K562 (cell line): ENCODE measurements around the gene NAA38. TPM values are rescaled to one million over a fixed set of nuclear protein-coding genes. Genes with fewer than 3 reads are reported as not detected.

Source experiments
- ARID1B ChIP-seq: fragments of 450-650 bp; IDR thresholded peaks from 2 replicates; pipeline ENCODE4 v1.6.1; 2016; ENCODE audit warnings: antibody characterized with exemption, mild to moderate bottlenecking, inconsistent platforms
- BHLHE40 ChIP-seq: IDR thresholded peaks from 2 replicates; pipeline ENCODE4 v1.6.1; 2011; ENCODE audit warnings: low read length, improper control_type of control experiment
- CBFA2T3 ChIP-seq: fragments of 450-650 bp; IDR thresholded peaks from 2 replicates; pipeline ENCODE4 v1.6.1; 2017
- CBFB ChIP-seq: sonication (generic); formaldehyde crosslinking; IDR thresholded peaks from 2 replicates; pipeline ENCODE4 v1.4.0; 2020; ENCODE audit warnings: mild to moderate bottlenecking, missing genetic modification reagents
- EWSR1 ChIP-seq: fragments of 450-650 bp; IDR thresholded peaks from 2 replicates; pipeline ENCODE4 v1.6.1; 2018; ENCODE audit warnings: borderline replicate concordance, mild to moderate bottlenecking, low read depth, moderate library complexity; ENCODE audit not compliant: partially characterized antibody
- FOXJ2 ChIP-seq: fragments of 200-800 bp; sonication (Bioruptor generic); IDR thresholded peaks from 2 replicates; pipeline ENCODE4 v1.6.1; 2016; ENCODE audit warnings: missing genetic modification characterization, missing compliant biosample characterization
- FOXK1 ChIP-seq: sonication (generic); formaldehyde crosslinking; IDR thresholded peaks from 2 replicates; pipeline ENCODE4 v1.8.0; 2022; ENCODE audit warnings: missing genetic modification reagents, mild to moderate bottlenecking, borderline replicate concordance
- FOXK2 ChIP-seq, 2 experiments: fragments of 450-650 bp; IDR thresholded peaks in 1 of 2; conservative IDR thresholded peaks in 1 of 2; 2 replicates each; pipeline ENCODE4 v1.6.1; 2016; ENCODE audit warnings: low read depth in 2 of 2, mild to moderate bottlenecking in 1 of 2
- GATA2 ChIP-seq: sonication (generic); formaldehyde crosslinking; IDR thresholded peaks from 2 replicates; pipeline ENCODE4 v1.4.0; 2020; ENCODE audit warnings: mild to moderate bottlenecking, missing genetic modification reagents
- HCFC1 ChIP-seq: IDR thresholded peaks from 2 replicates; pipeline ENCODE4 v1.6.1; 2012; ENCODE audit warnings: low read depth, low read length, improper control_type of control experiment
- HIVEP1 ChIP-seq: fragments of 250-450 bp; sonication (Bioruptor Pico); IDR thresholded peaks from 2 replicates; pipeline ENCODE4 v1.4.0; 2020; ENCODE audit warnings: mild to moderate bottlenecking
- RAD21 ChIP-seq, 2 experiments: fragments of 250-450 bp in 1 of 2; fragments of 450-650 bp in 1 of 2; sonication (Bioruptor Pico) in 1 of 2; formaldehyde crosslinking in 1 of 2; IDR thresholded peaks in 1 of 2; conservative IDR thresholded peaks in 1 of 2; 2 replicates each; pipeline versions ENCODE4 v1.4.0 to v1.8.0; 2020 to 2022; ENCODE audit warnings: mild to moderate bottlenecking in 2 of 2, moderate library complexity in 1 of 2
- RAD51 ChIP-seq: fragments of 450-650 bp; IDR thresholded peaks from 2 replicates; pipeline ENCODE4 v1.7.1; 2016; ENCODE audit warnings: low read depth, mild to moderate bottlenecking, borderline replicate concordance
- RBM15 ChIP-seq: fragments of 200-400 bp; formaldehyde crosslinking; IDR thresholded peaks from 2 replicates; pipeline ENCODE4 v1.6.1; 2018; ENCODE audit warnings: mild to moderate bottlenecking, low read length, moderate library complexity; ENCODE audit not compliant: insufficient read depth
- RCOR1 ChIP-seq, 2 experiments: IDR thresholded peaks; 2 replicates each; pipeline ENCODE4 v1.6.1; 2012; ENCODE audit warnings: low read depth in 2 of 2, low read length in 2 of 2, borderline replicate concordance in 1 of 2, improper control_type of control experiment in 1 of 2
- SAP30 ChIP-seq: fragments of 200-600 bp; sonication (generic); IDR thresholded peaks from 2 replicates; pipeline ENCODE4 v1.6.1; 2012; ENCODE audit warnings: borderline replicate concordance, low read depth, mild to moderate bottlenecking, moderate library complexity, low read length, control low read depth, inconsistent platforms; ENCODE audit not compliant: insufficient read depth, poor library complexity, severe bottlenecking
- SRSF9 ChIP-seq: fragments of 200-400 bp; formaldehyde crosslinking; IDR thresholded peaks from 2 replicates; pipeline ENCODE4 v1.6.1; 2017; ENCODE audit warnings: low read depth, low read length, borderline replicate concordance
- TAF9B ChIP-seq: fragments of 450-650 bp; IDR thresholded peaks from 2 replicates; pipeline ENCODE4 v1.6.1; 2018; ENCODE audit warnings: mild to moderate bottlenecking; ENCODE audit not compliant: partially characterized antibody
- TEAD4 ChIP-seq, 2 experiments: sonication (generic) in 1 of 2; formaldehyde crosslinking in 1 of 2; IDR thresholded peaks; 2 replicates each; pipeline versions ENCODE4 v1.6.1 to v1.8.0; 2012 to 2022; ENCODE audit warnings: borderline replicate concordance in 1 of 2, inconsistent platforms in 1 of 2, low read length in 1 of 2, mild to moderate bottlenecking in 1 of 2, missing genetic modification reagents in 1 of 2
- polyA plus RNA-seq, 8 experiments: library from polyadenylated mRNA; depleted of rRNA in 4 of 8; stranded (reverse) in 5 of 8; unstranded in 3 of 8; fragments of >200 nt; fragmentation: Nextera tagmentation in 2 of 8; fragmentation: Illumina TruSeq in 1 of 8; extraction: Ambion mirVana in 2 of 8; extraction: Trizol in 1 of 8; gene quantifications; 2 replicates each; pipeline versions ENCODE4 v1.2.1 to v1.2.3, GENCODE V29; 2011 to 2014; ENCODE audit warnings: inconsistent platforms in 1 of 8, missing spikeins in 1 of 8
- total RNA-seq, 7 experiments: library from RNA; depleted of rRNA in 6 of 7; stranded (reverse); fragments of >200 nt in 6 of 7; fragmentation: Illumina TruSeq in 2 of 7; extraction: Trizol in 2 of 7; gene quantifications; 2 replicates each; pipeline versions ENCODE4 v1.2.1 to v1.2.3, GENCODE V29; 2011 to 2021; ENCODE audit warnings: low replicate concordance in 1 of 7
- TF ChIP-seq, protein P1 (sequence below): sonication (generic); formaldehyde crosslinking; IDR thresholded peaks from 2 replicates; pipeline ENCODE4 v1.9.0; 2022; ENCODE audit warnings: mild to moderate bottlenecking, missing genetic modification reagents
- TF ChIP-seq, protein P2 (sequence below): fragments of 450-650 bp; formaldehyde crosslinking; IDR thresholded peaks from 2 replicates; pipeline ENCODE4 v1.4.0; 2022; ENCODE audit warnings: missing genetic modification characterization
- TF ChIP-seq, protein P3 (sequence below): fragments of 450-650 bp; IDR thresholded peaks from 2 replicates; pipeline ENCODE4 v1.6.1; 2016
- TF ChIP-seq, protein P4 (sequence below), 3 experiments: IDR thresholded peaks in 2 of 3; conservative IDR thresholded peaks in 1 of 3; 2 replicates each; pipeline ENCODE4 v1.5.1; 2011 to 2012; ENCODE audit warnings: low read length in 3 of 3, mild to moderate bottlenecking in 3 of 3, control low read depth in 2 of 3, improper control_type of control experiment in 1 of 3, inconsistent platforms in 1 of 3, low read depth in 1 of 3, mixed read lengths in 1 of 3, moderate library complexity in 1 of 3; ENCODE audit not compliant: insufficient read depth in 2 of 3

The NAA38 gene
- total and polyA plus RNA-seq, 9 of the 15 experiments (the other 6 are each of a cell fraction or from before 2014, with no cell fraction given) = 16.4 to 99.8 (median 57.3) TPM

DNA sequence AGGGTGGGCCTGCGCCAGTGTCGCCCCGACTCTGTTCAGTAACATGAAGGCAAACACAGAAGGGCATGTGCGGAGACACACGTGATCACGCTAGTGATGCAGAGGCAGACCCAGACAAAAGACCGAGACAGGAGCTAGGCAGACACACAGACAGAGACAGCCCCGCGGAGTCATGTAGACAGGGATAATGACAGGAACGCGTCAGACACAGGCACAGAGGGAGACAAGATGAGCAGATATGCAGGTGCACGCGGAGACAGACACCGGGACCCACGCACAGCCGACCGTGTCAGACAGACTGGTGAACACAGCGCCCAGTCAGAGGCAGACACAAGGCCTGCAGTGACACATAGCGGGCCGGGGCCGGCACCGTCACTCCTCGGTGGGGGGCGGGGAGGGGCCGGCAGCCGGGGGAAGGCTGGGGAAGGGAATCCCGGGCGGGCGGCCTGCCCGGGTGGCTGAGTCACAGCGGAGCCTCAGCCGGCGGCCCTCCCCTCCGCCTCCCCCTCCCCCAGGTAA is 15.9 kb downstream of the NAA38 start (continued):
- peak; percentile 27 for TF ChIP-seq SAP30
- no peak for TF ChIP-seq FOXK1 (CRISPR knock-in tag)
- TF ChIP-seq SRSF9 = no peak
- TF ChIP-seq HIVEP1 = no peak
- no peak for TF ChIP-seq HCFC1
- TF ChIP-seq, protein P1, sequence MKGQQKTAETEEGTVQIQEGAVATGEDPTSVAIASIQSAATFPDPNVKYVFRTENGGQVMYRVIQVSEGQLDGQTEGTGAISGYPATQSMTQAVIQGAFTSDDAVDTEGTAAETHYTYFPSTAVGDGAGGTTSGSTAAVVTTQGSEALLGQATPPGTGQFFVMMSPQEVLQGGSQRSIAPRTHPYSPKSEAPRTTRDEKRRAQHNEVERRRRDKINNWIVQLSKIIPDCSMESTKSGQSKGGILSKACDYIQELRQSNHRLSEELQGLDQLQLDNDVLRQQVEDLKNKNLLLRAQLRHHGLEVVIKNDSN (CRISPR knock-in tag) = peak; percentile 88
- TF ChIP-seq RBM15 = no peak
- TF ChIP-seq CBFA2T3 = peak; percentile 37
- peak in 1 of 2 experiments; percentile 43; a peak in 1 of 4 replicates for TF ChIP-seq RCOR1 (IDR thresholded peaks at IDR 0.05; ENCODE audit: borderline replicate concordance in 1 of 2, low read depth in 2 of 2, low read length in 2 of 2)
- TF ChIP-seq, protein P2, sequence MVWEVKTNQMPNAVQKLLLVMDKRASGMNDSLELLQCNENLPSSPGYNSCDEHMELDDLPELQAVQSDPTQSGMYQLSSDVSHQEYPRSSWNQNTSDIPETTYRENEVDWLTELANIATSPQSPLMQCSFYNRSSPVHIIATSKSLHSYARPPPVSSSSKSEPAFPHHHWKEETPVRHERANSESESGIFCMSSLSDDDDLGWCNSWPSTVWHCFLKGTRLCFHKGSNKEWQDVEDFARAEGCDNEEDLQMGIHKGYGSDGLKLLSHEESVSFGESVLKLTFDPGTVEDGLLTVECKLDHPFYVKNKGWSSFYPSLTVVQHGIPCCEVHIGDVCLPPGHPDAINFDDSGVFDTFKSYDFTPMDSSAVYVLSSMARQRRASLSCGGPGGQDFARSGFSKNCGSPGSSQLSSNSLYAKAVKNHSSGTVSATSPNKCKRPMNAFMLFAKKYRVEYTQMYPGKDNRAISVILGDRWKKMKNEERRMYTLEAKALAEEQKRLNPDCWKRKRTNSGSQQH (CRISPR knock-in tag) = 0 out of 2 replicates have a peak, but pooled peaks have one; percentile 10
- peak; percentile 66 for TF ChIP-seq RAD51
- peak; percentile 63 for TF ChIP-seq TAF9B
- no peak for TF ChIP-seq CBFB (CRISPR knock-in tag)
- TF ChIP-seq, protein P3, sequence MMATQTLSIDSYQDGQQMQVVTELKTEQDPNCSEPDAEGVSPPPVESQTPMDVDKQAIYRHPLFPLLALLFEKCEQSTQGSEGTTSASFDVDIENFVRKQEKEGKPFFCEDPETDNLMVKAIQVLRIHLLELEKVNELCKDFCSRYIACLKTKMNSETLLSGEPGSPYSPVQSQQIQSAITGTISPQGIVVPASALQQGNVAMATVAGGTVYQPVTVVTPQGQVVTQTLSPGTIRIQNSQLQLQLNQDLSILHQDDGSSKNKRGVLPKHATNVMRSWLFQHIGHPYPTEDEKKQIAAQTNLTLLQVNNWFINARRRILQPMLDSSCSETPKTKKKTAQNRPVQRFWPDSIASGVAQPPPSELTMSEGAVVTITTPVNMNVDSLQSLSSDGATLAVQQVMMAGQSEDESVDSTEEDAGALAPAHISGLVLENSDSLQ = peak; percentile 63
- TF ChIP-seq RAD21 (CRISPR knock-in tag; conservative IDR thresholded peaks at IDR 0.05 in 1 of 2, IDR thresholded peaks at IDR 0.05 in 1 of 2) = peak; percentile 29 to 43; a peak in 3 of 4 replicates
- TF ChIP-seq GATA2 = peak; percentile 70
- peak; percentile 73; the same call in 1 of the 2 replicates for TF ChIP-seq BHLHE40
- TF ChIP-seq EWSR1 = no peak
- no peak for TF ChIP-seq FOXJ2 (tag)
- peak; percentile 31 for TF ChIP-seq ARID1B
- TF ChIP-seq FOXK2 (conservative IDR thresholded peaks at IDR 0.05 in 1 of 2, IDR thresholded peaks at IDR 0.05 in 1 of 2; ENCODE audit: low read depth in 2 of 2) = peak in 1 of 2 experiments; percentile 50; a peak in 1 of 4 replicates
- TF ChIP-seq, protein P4, sequence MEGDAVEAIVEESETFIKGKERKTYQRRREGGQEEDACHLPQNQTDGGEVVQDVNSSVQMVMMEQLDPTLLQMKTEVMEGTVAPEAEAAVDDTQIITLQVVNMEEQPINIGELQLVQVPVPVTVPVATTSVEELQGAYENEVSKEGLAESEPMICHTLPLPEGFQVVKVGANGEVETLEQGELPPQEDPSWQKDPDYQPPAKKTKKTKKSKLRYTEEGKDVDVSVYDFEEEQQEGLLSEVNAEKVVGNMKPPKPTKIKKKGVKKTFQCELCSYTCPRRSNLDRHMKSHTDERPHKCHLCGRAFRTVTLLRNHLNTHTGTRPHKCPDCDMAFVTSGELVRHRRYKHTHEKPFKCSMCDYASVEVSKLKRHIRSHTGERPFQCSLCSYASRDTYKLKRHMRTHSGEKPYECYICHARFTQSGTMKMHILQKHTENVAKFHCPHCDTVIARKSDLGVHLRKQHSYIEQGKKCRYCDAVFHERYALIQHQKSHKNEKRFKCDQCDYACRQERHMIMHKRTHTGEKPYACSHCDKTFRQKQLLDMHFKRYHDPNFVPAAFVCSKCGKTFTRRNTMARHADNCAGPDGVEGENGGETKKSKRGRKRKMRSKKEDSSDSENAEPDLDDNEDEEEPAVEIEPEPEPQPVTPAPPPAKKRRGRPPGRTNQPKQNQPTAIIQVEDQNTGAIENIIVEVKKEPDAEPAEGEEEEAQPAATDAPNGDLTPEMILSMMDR (IDR thresholded peaks at IDR 0.05 in 2 of 3, conservative IDR thresholded peaks at IDR 0.05 in 1 of 3; ENCODE audit: insufficient read depth in 2 of 3, low read depth in 1 of 3, low read length in 3 of 3) = peak; percentile 22 to 60 (median 41); a peak in 4 of 6 replicates
- TF ChIP-seq TEAD4 (IDR thresholded peaks at IDR 0.05; ENCODE audit: low read length) = no peak
- 0 out of 2 replicates have a peak, but pooled peaks have one; percentile 48 for TF ChIP-seq TEAD4 (CRISPR knock-in tag; IDR thresholded peaks at IDR 0.05; ENCODE audit: borderline replicate concordance)
